NCI-H226 (cell line): ENCODE data around the gene KCNS1.
"Not testable (repeated sequence)": the region's sequence is repeated elsewhere in the genome, so short reads cannot be mapped to it uniquely, and the experiment has no call there.

Experiments used
- DNase-seq: peaks from one replicate; pipeline ENCODE4 v3.0.0-alpha.2; 2015

Gene KCNS1

DNA sequence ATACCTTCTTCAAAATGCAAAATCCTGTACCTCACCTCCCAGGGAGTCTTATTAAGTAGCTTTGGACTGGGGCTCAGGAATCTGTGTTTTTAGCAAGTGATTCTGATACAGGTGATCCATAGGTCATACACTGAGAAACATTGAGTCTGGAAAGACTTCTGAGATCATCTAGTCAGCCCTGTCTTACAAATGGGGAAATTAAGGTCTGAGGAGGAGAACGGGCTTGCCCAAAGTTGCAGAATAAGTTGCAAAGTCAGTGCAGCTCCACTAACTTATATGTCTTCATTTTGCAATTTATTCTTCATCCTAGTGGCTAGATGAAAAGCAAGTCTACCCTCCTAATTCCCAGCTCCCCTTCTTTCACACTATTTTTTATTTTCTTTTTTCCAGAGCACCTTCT lies 28.9 kb downstream of the KCNS1 start:
- no peak for DNase-seq

DNA sequence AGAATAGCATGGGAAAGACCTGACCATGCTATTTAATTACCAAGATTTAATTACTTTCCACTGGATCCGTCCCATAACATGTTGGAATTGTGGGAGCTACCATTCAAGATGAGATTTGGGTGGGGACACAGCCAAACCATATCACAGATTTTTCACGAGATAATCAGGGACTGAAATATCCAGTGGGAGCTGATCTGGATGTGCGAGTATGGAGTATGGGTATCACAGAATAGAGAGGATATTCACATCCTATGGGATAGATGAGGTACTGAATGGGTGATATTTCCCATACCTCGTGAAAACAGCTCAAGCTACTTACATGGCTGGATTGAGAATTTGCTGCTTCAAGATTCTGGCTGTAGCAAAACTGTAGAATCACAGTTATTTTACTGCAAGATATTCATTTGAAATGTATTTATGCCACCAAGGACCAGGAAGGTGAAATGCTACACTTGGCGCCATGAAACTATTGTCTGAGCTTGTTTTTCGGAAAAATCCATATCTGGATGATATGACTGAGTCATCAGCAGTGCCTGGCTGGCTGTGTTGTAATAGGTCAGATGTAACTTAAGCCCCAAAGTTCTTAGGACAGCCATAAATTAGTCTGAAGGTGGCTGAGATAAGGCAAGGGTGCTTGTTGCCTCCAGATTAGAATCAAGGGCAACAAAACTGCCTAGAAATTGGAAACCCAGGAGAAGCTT lies 29.8 kb downstream of the KCNS1 start:
- DNase-seq: peak; percentile 70

DNA sequence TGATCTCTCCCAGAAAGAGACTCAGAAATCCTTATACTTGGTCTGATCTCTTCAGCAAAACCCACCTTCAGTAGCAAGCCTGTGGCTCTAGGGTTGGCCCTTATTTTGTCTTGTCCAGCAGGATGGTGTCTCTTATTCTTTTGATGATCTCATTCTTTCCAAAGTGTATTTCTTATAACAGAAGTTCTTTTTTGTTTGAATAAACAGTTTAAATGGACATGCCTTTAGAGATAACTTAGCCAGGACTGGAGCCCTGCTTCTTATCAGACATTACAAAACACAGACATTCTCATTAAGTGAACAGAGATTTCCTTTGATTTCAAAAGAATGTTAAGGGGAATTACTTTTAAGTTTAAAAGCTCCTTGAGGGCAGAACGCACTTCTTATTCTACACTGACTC lies 31.7 kb downstream of the KCNS1 start:
- peak; percentile 43 for DNase-seq

DNA sequence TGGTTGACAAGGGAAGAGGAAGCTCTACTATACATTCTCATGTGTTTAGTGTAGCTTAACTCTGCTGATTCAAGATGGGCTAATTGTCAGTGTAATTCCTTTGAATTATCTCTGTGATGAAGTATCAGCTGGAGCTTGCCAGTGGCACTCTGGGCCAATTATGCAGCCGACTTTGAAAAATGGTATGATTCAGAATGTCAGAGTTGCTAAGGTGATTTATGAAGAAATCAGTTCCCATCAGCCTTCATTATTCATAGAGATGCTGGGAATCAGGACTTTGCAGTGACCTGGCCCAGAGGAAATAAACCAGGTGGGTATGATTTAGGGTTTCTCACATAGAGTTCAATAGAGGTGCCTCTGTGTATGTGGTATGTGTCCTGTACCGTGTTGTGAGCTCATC lies 33.4 kb downstream of the KCNS1 start:
- peak; percentile 71 for DNase-seq

DNA sequence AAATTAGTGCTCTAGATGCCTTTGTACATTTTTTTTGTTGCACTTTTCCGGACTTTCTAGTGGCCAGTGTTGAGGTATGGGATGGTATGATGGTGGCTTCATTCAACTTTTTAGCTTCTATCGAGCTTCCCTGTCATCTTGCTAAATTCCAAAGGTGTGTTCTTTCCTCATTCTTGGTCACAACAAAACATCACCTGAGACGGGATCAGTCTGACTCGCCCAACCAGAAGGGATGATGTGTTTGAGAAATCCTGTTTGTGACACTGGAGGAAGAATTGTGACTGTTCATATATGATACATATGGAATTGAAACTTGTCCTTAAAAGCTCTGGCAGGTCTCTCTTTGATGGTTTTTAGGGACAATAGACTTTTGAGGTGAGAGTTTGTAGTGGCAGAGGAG lies 33.8 kb downstream of the KCNS1 start:
- DNase-seq: no peak

DNA sequence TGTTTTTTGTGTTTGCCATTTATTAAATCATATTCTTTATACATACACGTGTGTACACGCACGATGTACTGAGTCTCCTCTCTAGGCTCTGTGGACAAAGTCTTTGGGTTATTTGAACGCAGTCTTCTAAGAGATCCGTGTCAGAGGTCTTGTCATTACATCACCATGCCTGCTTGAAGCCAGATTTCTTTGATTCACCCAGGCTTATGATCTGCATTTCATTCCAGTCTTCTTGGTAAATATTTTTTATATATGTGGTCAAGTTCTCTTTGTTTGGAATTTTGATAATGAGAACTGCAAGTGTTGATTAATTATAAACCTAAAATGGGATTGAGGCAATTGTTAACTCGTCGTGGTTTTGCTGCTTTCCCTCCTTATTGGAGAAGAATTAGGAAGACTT lies 34.6 kb downstream of the KCNS1 start:
- DNase-seq: no peak

DNA sequence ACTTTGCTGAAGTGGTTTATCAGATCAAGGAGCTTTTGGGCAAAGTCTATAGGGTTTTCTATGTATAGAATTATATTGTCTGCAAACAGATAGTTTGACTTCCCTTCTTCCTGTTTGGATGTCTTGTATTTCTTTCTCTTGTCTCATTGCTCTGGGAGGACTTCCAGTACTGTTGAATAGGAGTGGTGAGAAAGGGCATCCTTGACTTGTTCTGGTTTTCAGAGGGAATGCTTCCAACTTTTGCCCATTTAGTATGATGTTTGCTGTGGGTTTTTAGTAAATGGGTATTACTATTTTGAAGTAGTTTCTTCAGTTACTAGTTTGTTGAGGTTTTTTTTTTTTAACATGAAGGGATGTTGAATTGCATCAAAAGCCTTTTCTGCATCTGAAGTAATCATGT lies 36.1 kb downstream of the KCNS1 start:
- DNase-seq: no peak

DNA sequence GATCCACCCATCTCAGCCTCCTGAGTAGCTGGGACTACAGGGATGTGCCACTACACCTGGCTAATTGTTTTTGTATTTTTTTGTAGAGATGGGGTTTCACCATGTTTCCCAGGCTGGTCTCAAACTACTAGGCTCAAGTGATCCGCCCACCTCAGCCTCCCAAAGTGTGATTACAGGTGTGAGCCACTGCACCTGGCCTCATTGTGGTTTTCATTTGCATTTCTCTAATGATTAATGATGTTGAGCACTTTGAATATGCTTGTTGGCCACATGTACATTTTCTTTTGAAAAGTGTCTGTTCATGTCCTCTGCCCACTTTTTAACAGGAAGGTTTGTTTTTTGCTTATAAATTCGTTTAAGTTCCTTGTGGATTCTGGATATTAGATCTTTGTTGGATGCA lies 37.8 kb downstream of the KCNS1 start:
- DNase-seq: not testable (repeated sequence)

DNA sequence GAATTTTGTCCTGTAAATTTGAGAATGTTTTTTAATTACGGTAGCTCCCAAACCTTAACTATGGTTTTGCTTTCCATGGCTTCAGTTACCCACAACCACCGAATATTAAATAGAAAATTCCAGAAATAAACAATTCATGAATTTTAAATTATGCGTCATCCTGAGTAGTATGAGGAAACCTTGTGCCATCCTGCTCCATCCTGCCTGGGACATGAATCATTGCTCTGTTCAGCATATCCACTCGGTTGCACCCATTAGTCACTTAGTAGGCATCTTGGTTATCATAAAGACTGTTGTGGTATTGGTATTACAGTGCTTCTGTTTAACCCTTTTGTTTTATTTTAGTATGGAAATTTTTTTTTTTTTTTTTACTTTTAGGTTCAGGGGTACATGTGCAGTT lies 39.7 kb downstream of the KCNS1 start:
- peak; percentile 97 for DNase-seq

DNA sequence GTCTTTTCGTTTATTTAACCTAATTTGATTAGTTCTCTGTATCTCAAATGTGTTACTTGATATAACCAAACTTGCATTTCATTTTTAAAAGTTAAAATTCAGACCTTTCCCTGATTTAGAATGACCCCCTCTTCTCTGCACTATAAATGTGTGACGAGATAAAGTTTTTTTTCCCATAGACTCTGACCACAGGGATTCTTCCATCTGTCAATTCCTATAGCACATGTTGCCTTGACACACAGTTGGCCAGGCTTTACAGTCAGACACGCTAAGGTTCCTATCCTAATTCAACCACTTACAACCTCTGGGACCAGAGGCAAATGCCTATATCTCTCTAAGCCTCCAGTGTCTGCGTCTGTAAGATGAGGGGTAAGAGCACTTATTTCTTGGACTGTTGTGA lies 40.6 kb downstream of the KCNS1 start:
- DNase-seq: no peak

DNA sequence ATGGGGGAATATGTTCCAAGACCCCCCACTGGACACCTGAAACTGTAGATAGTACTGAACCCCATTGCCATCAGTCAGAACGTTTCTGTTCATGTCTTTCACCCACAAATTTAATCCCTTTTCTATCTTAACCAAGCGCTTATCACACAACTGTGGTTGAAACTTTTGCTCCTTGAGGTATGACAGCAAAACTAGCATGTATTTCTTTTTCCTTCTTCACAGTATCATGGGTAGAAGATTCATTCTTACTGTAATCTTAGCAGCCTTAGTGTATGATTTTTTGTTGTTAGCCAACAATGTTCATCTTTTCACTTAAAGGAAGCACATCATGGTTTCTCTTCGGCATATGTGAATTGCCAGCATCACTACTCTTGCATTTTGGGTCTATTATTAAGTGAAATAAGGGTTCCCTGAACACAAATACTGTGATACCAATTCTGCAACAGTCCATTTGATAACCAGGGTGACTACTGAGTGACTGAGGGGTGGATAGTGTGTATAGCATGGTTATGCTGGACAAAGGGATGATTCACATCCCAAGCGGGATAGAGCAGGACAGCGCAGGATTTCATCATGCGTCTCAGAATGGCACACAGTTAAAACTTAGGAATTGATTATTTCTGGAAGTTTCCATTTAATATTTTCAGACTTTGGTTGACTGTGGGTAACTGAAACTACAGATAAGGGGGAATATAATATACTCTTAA lies 41.8 kb downstream of the KCNS1 start:
- no peak for DNase-seq

DNA sequence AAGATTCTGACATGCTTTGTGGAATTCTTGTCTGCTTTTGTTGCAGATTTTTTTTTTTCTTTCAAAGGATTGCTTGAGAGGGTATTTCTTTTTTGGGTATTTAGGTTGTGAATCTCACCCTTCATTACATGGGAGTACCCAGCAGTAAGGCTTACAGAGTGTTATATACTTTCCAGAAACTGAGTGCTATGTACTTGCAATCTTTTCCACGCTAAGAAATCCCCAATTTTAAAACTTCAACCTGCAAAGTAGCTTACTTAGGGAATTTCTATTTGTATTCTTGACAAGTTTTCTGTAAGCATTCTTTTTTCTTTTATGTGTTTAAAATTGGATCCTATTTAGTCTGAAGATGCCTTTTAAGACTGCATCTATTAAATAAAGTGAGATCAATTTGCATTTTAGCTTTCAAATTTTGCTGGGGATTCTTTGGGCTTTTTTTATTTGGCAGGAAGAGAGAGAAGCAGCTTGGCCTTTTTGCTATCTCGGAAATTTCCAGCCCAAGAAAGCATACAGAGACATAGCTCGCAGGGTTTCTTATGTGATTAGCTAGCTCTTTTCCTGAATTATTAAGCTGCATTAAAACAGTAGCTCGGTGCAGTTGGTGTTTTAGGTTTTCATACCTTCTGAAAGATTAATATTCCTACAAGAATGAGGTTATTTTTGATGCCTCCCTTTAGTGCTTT lies 42.6 kb downstream of the KCNS1 start:
- no peak for DNase-seq

DNA sequence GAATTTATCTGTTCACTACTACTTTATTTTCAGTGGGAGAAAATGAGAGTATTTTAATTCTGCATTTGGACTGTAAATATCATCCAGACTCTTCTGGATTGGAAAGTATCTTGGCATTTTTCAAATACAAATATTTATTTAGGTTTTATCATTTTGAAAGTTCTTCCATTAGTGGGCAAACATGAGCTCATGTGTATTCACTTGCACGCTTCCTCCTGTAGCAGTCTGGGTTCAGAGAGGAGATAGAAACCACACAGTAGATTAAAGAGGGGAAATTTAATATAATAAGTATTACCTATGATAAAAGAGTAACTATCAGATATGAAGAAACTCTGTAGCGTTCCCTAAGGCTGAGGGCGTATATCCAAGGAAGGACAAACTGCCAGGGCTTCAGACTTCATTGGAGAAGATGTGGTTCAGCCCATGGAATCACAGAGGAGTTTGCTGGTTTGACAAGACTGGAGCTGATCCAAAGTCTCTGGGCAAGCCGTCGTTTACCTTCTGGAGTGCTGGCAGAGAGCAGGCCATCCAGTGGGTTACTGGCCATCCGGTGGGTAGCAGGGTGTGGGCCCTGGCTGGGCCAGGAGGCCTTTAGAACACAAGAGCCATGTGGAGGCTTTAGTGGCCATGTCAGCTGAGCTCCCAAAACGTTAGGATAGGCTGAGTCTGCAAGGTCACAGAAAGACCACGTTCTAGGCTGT lies 44.3 kb downstream of the KCNS1 start:
- no peak for DNase-seq

DNA sequence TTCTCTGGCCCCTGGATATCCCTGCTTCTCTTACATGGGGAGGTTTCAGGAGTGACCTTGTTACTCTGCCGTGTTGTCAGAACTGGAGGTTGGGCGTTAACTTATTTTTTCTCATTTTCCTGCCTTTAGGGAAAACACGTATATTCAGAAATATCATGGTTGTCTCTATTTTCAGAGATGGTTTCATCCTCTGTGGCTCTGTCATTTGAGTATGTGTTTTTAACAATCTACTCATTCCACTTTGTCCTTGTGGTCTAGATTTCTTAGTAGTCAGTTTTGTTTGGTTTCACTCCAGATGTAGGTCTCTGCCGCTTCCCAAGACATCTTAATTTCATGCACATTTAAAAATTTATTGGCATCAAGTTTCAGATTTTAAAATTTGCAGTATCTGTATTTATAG lies 45.9 kb downstream of the KCNS1 start:
- no peak for DNase-seq

DNA sequence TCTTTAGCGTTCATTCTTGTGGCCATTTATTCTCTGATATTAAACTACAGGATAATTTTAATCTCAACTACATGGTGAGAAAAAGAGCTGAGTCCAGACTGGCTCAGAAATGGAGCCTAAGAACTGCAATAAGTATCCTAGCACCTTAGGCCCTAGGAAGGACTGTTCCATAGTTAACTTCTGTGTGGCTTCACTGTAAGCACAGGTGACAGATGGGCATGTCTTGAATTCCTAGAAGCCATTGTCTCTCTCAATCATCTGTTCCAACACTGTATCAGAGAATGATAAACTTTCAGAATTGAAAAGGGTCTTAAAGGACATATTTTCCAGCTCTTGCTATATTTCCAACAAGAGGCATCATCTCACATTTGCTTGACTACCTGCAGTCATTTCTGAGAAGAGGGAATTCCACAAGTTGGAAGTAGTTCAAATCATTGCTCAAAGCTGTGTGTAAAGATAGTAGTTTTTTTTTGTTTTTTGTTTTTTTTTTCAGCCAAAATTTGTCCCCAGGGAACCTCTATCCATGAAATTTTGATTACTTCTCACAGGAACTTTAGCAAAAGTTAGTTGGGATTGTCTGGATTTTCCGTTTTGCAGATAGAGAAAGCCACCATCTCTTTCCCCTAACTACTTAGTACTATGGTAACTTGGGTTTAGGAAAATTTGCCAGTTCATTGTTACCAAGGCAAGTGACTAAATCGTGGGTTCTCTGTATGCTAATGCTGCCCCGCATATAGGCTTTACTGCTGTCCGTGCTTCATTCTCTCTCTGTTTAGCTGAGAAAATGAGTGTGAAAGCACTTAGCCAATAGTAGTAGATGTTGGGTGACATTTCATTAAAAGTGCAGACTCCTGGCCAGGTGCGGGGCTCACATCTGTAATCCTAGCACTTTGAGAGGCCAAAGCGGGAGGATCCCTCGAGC lies 47.2 kb downstream of the KCNS1 start:
- DNase-seq: no peak

DNA sequence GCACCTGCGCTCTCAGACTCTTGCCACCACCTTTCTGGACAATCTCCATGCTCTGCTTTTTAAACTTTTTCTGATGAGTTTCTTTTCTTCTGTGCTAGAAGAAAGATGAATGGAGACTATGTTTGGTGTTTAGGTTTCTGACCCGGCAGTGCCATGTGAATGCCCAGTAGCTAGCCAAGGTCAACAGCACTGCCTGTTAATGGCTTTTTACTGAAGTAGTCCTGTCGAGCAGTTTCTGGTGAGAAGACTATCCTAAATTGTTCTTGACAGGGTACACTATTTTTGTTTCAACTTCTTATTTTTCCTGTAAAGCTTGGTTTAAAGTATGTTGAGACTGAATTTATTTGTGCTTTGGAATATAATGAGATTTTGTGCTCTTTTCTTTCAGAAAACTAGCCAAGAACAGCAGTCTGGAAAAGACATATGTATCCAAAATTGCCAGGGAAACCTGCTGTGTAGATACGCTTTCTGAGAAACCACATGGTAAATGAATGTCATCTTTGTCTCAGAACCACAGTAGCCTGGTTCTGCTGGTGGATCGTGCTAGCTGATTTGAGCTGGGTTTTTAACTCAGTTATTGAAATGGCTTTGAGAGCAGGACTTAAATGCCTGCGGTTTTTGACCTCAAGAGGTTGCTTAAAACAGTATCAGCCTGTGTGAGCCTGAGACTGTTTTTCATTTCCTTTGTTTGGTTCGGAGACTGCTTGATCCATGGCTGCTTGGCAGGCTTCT lies 48.1 kb downstream of the KCNS1 start:
- DNase-seq: no peak

DNA sequence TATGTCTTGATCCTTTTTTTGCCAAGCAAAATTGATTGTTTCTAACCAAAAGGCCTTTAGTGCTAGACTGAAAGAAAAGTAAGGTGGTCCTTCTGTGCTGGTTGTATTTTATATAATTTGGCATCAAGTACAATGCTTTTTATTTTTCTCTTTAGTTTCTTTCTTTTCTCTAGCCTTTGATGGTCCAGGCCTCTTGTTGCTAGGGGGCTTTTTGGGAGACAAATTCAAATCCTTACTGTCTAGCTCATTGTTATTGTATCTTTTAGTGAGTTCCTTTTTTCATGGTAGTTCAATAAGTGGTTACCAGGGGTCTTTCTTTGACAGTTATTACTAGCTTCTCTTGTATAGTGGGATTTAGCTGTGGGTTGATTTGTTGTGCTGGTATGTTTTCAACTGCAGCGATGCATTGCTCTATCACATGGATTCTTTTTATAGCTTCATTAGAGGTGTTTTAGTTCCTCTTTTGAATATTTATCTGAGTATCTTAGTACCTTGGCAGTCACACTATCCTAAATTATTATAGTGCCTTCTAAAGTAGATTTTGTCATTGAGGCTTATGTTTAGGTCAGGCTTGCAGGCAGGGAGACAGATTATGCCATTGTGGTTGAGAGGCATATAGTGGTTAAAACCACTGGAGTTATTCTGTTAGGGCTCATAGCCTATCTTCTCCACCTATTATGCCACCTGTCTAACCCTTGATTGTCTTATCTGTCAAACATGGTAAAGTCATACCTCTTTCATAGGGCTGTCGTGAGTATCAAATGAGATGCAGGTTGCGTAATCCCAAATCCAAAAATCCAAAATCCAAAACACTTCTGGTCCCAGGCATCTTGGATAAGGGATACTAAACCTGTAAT lies 49.5 kb downstream of the KCNS1 start:
- DNase-seq: no peak

DNA sequence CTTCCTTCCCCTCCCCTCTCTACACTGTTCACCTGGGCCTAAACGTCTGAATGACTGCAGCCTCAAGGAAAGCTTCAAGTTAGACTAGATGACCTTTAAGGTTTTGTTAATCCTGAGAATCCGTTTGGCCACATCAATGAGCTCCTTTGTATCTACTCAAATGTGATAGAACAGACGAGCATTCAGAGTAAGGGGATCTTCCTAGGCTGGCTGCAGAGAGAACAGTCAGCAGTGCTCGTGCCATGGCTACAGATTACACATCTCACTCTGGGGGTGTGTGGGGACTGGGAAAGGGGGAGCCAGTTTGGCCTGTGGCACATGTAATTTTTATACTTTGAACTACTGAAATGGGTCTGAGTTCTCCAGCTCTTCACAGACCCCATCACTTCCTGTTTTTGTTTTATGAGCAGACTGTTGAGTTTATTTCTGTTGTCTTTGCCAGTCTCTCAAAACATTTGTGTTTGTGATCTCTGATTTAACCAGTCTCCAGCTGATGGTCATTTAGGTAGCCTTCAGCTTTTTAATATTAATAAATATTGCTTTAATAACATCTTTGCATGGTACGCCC lies 50.9 kb downstream of the KCNS1 start:
- DNase-seq: no peak

DNA sequence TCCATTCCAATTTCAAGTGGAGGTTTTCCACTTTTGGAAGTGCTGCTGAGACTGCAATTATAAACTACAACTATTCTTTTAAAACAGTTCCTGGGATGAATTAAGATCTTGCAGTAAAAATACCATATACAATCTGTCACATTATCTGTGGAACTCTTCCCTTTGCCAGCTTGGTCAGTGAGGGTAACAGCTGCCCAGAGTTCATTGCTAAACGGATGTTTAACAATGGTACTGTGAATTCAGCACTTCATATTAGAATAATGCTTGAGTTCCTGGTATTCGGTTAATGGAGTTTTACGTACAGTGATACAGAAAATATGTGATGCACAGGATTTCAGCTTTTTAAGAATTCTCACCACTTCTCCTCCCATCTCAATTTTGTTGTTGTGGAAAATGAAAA lies 51.5 kb downstream of the KCNS1 start:
- DNase-seq: no peak

DNA sequence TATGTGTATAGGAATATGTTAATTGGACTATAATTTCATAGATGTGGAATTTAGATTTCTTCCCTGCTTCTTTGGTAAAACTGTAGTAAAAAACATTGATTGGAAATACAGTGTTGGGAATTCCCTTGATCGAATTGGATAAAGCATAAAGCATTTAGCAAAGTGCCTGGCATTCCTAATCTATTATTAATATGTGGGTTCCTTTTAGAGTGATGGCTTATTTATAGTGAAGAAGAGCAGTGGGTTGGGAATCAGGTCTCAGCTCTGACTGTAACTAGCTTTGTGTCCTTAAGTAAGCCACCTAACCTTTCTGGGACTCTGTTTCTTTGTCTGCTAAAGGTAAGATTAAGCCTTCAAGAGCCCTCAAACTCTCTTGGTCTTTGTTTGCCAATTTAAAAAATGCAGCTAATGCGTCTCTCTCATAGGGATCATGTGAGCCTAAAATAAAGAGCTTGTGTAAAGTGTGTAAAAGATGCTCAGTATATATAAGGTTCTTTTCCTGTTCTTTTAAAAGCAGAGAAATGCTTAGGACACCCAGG lies 53.3 kb downstream of the KCNS1 start:
- DNase-seq: no peak
